ACHN (cell line): ENCODE results near the gene IRF2BPL.

Experiments
- DNase-seq: peaks from one replicate; pipeline ENCODE4 v3.0.0-alpha.2; 2015
- in situ Hi-C: cut with HindIII; loops from 2 replicates; pipeline ENCODE4 v1.10.0; 2017; ENCODE audit warnings: low sequenced_read_pairs, low pct_ligation_motif_present, low pct_unique_long_range_greater_than_20kb

The IRF2BPL gene

GRCh38 chr14:76975051-76975450 lies 53.5 kb downstream of the IRF2BPL start:
- DNase-seq = no peak
- in situ Hi-C loops = no loop called here
